Measurements from ENCODE around the gene MRFAP1L1. TPM values are rescaled to one million over a fixed set of nuclear protein-coding genes. Genes with fewer than 3 reads are reported as not detected.

Gene MRFAP1L1
- total RNA-seq, 1 donor from 2014 or later = 73.0 TPM

DNA sequence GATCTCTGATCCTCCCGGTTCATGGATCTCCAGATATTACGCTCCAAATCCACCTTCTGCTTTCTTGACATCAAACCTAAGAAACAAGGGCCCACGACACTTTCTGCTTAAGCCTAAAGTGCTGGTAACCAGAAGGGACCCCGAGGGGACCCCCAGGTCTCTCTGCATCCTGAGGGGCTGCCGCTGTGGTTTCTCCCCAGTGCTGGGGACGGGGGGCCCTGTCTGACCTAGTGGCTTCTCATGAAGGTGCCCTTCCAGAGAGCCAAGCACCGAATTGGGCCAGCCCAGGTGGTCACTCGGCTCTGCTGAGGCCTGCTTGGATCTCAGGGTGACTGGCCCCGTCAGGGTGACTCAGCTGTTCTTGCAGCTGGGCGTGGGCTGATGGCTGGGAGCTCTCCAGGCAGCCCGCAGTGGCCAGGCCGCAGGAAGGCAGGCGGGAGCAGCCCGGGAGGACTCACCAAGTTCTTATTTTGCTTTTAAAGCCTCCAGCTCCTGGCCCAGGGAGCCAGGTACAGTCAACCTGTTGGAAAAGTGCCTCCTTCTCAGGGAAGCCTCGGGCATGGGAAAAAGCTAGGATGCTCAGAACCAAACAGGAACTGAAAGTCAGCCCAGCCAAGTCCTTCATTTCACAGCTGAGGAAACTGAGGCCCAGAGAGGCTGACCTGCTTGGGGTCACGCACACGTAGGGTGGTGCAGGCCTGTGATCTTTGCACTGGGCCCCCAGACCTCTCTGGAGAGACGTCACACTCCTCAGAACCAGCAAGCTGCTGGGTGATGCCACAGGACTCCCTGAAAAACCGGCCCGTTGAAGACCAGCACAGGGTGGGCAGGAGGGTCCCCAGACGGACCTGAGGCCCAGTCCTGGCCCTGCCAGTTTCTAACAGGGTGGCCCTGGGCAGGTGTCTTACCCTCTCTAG lies 23.0 kb upstream of the MRFAP1L1 start:
- Mint-ChIP-seq H3K4me3 (no peak overlapping the region), H3K36me3 (no peaks in the 10 kb centered on the region)

DNA sequence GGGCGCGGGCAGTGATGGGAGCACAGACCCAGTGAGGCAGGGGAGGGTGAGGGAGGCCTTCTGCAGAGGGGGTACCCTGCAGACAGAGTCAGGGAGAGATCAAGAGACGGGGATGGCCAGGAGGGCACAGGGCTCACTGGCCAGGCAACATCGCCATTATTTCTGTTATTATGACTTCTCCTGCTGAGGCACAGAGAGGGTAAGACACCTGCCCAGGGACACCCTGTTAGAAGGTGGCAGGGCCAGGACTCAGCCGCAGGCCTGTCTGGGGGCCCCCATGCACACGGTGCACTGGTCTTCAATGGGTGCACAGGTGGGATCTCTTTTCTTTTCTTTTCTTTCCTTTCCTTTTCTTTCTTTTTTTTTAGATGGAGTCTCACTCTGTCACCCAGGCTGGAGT lies 22.1 kb upstream of the MRFAP1L1 start:
- Mint-ChIP-seq H3K4me1 (ENCODE audit: unreplicated experiment) (peaks cover 10% of the 10 kb centered on the region), H3K27ac (peak overlapping the region; percentile 48), H3K27me3 (peaks cover 11% of the 10 kb centered on the region), H3K4me3 (no peak overlapping the region), H3K36me3 (no peaks in the 10 kb centered on the region), H3K9me3 (no peaks in the 10 kb centered on the region)
- TF ChIP-seq, protein P1, sequence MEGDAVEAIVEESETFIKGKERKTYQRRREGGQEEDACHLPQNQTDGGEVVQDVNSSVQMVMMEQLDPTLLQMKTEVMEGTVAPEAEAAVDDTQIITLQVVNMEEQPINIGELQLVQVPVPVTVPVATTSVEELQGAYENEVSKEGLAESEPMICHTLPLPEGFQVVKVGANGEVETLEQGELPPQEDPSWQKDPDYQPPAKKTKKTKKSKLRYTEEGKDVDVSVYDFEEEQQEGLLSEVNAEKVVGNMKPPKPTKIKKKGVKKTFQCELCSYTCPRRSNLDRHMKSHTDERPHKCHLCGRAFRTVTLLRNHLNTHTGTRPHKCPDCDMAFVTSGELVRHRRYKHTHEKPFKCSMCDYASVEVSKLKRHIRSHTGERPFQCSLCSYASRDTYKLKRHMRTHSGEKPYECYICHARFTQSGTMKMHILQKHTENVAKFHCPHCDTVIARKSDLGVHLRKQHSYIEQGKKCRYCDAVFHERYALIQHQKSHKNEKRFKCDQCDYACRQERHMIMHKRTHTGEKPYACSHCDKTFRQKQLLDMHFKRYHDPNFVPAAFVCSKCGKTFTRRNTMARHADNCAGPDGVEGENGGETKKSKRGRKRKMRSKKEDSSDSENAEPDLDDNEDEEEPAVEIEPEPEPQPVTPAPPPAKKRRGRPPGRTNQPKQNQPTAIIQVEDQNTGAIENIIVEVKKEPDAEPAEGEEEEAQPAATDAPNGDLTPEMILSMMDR (conservative IDR thresholded peaks at IDR 0.05) = no peak
- DNase-seq (ENCODE audit: extremely low spot score, unreplicated experiment) = no peak

More for the DNA sequence above, 23.0 kb upstream of the MRFAP1L1 start:
- Mint-ChIP-seq H3K4me1 (ENCODE audit: unreplicated experiment) (peaks cover 9% of the 10 kb centered on the region), H3K9me3 (no peaks in the 10 kb centered on the region), H3K27me3 (peaks cover 11% of the 10 kb centered on the region), H3K27ac (peak overlapping the region; percentile 90)
- no peak for DNase-seq (ENCODE audit: extremely low spot score, unreplicated experiment)
- TF ChIP-seq, protein P1 (conservative IDR thresholded peaks at IDR 0.05) = no peak

DNA sequence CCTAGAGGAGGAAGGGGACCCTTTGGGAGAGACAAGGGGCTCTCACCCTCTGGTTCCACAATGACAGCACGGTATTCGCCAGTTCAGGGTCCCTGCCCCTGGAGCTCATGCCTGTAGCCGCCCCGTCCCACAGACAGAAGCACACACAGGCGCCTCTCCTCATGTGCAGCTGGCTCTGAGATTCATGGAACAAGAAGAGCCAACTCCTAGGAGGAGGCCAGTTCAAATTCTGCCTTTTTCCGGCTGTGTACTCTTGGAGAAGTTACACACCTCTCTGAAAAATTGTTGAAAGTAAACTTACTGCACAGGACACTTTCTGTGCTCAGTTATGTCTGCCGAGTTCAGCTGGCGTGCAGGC lies 21.6 kb upstream of the MRFAP1L1 start:
- TF ChIP-seq, protein P1 (conservative IDR thresholded peaks at IDR 0.05) = no peak
- H3K27me3 Mint-ChIP-seq = peaks cover 8% of the 10 kb centered on the region
- H3K9me3 Mint-ChIP-seq = no peaks in the 10 kb centered on the region
- no peak for DNase-seq (ENCODE audit: extremely low spot score, unreplicated experiment)
- H3K27ac Mint-ChIP-seq = peak overlapping the region; percentile 48
- H3K4me3 Mint-ChIP-seq = no peak overlapping the region
- peaks cover 10% of the 10 kb centered on the region for H3K4me1 Mint-ChIP-seq (ENCODE audit: unreplicated experiment)
- H3K36me3 Mint-ChIP-seq = no peaks in the 10 kb centered on the region

DNA sequence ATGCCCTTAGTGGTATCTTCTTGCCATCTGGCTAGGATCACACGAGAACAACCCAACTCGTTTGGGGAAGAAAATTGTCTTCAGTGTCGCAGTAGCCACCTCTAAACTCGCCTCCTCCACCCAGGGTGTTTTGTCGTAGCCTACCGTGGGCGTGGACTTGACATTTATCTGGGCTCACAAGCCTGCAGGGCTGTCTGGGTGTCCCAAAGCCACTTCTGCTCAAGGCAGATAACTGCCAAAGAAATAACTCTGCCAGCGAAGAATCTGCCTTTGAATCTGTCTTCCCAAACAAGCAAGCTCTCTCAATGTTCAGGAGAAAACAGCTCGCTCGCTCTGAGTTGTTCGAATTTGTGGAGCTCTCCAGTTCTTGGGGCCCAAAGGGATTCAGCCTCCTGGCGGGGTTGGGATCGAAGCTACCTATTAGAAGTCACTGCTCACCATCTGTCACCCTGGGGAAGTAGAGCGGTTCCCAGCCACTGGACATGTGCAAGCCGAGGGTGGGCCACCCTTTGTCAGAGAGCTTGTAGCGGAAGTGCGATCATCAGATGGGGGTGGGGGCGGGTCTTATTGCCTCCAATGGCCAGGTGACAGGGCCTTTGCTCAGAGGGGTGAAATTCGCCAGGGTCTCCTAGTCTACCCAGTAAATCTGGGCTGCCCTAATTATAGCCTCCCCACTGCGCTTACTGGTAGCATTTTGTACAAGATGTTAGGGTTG lies 21.1 kb upstream of the MRFAP1L1 start:
- Mint-ChIP-seq H3K4me3 (no peak overlapping the region), H3K4me1 (ENCODE audit: unreplicated experiment) (peaks cover 10% of the 10 kb centered on the region), H3K27me3 (peaks cover 8% of the 10 kb centered on the region), H3K9me3 (no peaks in the 10 kb centered on the region), H3K36me3 (no peaks in the 10 kb centered on the region), H3K27ac (no peak overlapping the region)
- TF ChIP-seq, protein P1 (conservative IDR thresholded peaks at IDR 0.05) = no peak
- DNase-seq (ENCODE audit: extremely low spot score, unreplicated experiment) = no peak

DNA sequence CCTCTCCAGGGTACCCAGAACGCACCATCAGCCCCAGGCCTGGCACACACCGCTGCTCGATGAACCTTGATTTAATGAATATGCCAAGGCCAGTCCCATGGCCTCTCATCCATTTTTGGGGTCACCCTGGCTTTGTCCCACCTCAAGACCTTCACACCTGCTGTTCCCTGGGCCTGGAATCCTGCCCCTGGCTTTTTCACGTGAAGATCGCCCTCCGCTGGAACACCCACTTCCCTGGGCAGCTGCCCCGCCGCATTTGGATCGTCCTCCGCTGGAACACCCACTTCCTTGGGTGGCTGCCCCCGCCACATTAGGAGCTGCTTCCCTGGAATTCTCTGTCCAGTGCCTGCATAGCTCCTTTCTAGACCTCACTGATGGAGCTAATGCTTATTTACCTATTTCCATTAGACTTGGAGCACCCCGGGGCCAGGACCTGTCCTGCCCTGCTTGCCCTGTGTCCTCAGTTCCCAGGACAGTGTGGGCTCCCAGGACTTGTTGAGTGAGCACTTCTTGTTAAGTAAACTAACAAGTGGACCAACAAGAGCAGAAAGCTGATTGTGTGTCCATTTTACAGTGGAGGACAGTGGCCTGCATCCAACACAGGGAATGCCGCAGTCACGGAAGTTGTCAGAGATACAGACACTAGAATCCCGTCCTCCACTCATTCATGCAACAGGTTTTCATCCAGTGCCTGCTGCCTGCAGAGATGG lies 18.8 kb upstream of the MRFAP1L1 start:
- Mint-ChIP-seq H3K27me3 (no peaks in the 10 kb centered on the region), H3K27ac (peak overlapping the region; percentile 39), H3K4me1 (ENCODE audit: unreplicated experiment) (peaks cover 16% of the 10 kb centered on the region), H3K36me3 (no peaks in the 10 kb centered on the region), H3K4me3 (no peak overlapping the region), H3K9me3 (no peaks in the 10 kb centered on the region)
- DNase-seq (ENCODE audit: extremely low spot score, unreplicated experiment) = no peak
- TF ChIP-seq, protein P1 (conservative IDR thresholded peaks at IDR 0.05) = no peak

Measured in type B pancreatic cell (in vitro differentiated cells).